Measurements from ENCODE around the gene IL17REL. TPM values are rescaled to one million over a fixed set of nuclear protein-coding genes. Genes with fewer than 3 reads are reported as not detected.

Gene IL17REL
- total RNA-seq, 1 donor from 2014 or later = 0.07 TPM

DNA sequence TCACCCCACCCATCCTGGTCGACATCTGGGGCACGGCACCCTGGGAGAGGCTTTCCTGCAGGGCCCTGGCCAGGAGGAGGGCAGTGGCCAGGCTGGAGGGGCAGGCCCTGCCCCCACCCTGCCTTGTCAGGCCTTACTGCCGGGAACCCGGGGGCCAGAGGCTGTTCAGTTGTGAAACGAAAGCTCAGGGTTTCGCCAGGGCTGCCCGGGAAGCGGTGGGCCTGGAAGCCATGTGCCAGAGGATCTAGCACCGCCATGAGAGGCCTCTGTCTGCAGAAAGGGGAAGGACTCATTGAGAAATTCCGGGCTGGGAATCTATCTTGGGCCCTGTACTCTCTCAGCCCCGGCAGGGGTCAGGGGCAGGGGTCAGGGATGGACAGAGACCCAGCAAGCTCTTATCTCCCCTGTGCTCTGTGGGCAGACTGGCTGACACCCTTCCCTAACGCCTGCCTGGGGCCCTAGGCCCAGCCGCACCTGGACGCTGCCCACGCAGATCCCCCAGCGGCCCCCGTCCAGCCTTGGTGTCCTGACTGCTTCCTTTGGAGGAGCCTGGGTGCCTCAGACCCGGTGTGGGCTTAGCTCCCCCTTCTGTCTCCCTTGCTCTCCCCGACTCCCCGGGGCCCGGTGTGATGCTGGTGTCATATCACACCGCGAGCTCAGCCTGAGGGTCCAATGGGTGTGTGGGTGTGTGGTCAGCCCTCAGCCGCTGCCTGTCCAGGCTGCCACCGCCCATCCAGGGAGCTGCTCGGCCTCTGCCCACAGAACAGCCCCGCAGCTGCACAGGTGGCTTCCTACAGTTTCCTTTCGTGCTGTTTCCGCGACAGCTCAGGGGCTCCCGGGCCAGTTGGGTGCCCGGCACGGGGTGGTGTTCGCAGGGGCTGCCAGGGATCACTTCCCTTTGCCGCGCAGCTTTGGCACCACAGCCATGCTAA is 45.5 kb downstream of the IL17REL start:
- Mint-ChIP-seq H3K27me3 (ENCODE audit: low read depth) (peaks cover 12% of the 10 kb centered on the region), H3K36me3 (ENCODE audit: low read depth) (no peaks in the 10 kb centered on the region), H3K27ac (ENCODE audit: unreplicated experiment) (no peak overlapping the region), H3K4me1 (peaks cover 11% of the 10 kb centered on the region), H3K9me3 (no peaks in the 10 kb centered on the region), H3K4me3 (peak overlapping the region; percentile 44)
- DNase-seq (ENCODE audit: low read depth, low spot score) = peak; percentile 8
- TF ChIP-seq, protein P1, sequence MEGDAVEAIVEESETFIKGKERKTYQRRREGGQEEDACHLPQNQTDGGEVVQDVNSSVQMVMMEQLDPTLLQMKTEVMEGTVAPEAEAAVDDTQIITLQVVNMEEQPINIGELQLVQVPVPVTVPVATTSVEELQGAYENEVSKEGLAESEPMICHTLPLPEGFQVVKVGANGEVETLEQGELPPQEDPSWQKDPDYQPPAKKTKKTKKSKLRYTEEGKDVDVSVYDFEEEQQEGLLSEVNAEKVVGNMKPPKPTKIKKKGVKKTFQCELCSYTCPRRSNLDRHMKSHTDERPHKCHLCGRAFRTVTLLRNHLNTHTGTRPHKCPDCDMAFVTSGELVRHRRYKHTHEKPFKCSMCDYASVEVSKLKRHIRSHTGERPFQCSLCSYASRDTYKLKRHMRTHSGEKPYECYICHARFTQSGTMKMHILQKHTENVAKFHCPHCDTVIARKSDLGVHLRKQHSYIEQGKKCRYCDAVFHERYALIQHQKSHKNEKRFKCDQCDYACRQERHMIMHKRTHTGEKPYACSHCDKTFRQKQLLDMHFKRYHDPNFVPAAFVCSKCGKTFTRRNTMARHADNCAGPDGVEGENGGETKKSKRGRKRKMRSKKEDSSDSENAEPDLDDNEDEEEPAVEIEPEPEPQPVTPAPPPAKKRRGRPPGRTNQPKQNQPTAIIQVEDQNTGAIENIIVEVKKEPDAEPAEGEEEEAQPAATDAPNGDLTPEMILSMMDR (conservative IDR thresholded peaks at IDR 0.05) = no peak

DNA sequence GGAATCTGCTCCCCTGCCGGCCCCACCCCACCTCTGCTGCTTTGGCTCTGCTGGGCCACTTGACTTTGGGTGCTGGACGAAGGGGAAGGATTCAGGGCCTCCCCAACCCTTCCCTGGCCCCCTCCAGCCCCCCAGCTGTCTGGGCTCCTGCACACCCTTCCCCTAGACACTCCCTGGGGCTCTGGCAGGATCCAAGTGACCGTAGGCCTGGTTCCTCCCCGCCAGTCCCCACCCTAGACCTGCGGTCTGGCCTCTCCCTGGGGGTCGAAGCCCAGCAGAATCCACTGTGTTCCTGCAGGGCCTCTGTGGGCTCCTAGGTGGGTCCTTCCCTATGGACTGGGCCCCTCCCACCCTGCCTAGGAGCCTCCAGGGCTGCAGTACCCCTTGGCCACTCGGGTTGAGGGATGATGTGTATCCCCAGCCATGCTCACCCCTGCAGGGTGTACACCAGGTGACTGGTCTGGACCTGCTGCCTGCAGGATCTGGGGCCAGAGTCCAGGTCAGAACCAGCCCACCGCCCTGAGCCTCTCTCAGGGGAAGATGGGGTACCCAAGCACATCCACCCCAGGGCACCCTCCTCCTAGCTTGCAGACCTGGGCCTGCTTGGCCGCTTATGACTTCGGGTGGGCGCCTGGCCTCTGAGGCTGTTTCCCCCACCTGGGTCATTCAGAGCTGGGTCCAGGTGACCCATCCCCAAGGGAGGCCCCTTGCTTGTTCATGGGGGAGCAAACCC is 46.4 kb downstream of the IL17REL start:
- Mint-ChIP-seq H3K36me3 (ENCODE audit: low read depth) (no peaks in the 10 kb centered on the region), H3K27me3 (ENCODE audit: low read depth) (peaks cover 12% of the 10 kb centered on the region), H3K4me1 (peaks cover 11% of the 10 kb centered on the region), H3K27ac (ENCODE audit: unreplicated experiment) (no peak overlapping the region), H3K4me3 (peak overlapping the region; percentile 9), H3K9me3 (no peaks in the 10 kb centered on the region)
- TF ChIP-seq, protein P1 (conservative IDR thresholded peaks at IDR 0.05) = no peak
- peak; percentile 1 for DNase-seq (ENCODE audit: low read depth, low spot score)

DNA sequence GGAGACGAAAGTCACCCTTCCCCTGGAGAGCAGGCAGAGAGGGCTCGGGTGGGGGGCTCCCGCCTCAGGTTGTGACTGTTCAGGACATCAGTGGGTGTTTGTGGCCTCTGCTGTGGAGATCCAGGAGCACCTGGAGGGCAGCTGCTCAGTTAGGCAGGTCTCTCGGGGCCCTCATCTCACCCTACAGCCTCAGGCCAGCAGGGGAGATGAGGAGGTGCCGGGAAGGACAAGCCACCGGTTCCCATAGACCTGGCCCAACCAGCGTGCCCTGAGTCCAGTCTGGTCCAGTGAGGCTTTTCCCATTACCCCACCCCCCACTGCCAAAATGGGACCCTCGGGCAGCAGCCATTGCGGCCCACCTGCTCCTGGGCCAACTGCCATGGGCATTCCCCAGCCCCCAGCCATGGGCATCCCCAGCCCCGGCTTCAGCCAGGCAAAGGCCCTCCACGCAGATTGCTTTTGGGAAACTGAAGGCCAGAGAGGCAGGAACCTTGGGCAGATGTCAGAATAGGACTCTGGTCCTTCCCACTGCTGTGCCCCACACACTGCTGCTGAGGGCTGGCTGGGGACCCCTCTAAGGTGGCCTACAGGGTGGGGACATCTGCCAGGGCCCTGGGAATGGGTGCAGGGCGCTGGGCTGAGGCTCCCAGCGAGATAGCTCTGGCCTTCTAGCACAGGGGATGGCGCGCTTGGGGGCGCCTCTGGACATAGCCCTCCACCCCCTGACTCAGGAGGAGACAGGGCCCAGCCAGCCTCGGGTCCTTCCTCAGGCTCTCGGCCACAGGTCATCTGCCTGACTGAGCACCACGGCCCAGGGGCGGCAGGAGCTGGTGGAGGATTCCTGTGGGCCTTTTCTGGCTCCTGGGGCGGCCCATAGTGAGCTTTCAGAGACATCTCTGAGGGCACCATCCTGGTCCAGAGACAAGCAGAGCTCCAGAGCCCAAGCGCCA is 47.2 kb downstream of the IL17REL start:
- no peaks in the 10 kb centered on the region for H3K36me3 Mint-ChIP-seq (ENCODE audit: low read depth)
- TF ChIP-seq, protein P1 (conservative IDR thresholded peaks at IDR 0.05) = no peak
- no peaks in the 10 kb centered on the region for H3K9me3 Mint-ChIP-seq
- H3K27ac Mint-ChIP-seq (ENCODE audit: unreplicated experiment) = no peak overlapping the region
- peaks cover 3% of the 10 kb centered on the region for H3K27me3 Mint-ChIP-seq (ENCODE audit: low read depth)
- DNase-seq (ENCODE audit: low read depth, low spot score) = no peak
- H3K4me3 Mint-ChIP-seq = peak overlapping the region; percentile 12
- peaks cover 5% of the 10 kb centered on the region for H3K4me1 Mint-ChIP-seq

DNA sequence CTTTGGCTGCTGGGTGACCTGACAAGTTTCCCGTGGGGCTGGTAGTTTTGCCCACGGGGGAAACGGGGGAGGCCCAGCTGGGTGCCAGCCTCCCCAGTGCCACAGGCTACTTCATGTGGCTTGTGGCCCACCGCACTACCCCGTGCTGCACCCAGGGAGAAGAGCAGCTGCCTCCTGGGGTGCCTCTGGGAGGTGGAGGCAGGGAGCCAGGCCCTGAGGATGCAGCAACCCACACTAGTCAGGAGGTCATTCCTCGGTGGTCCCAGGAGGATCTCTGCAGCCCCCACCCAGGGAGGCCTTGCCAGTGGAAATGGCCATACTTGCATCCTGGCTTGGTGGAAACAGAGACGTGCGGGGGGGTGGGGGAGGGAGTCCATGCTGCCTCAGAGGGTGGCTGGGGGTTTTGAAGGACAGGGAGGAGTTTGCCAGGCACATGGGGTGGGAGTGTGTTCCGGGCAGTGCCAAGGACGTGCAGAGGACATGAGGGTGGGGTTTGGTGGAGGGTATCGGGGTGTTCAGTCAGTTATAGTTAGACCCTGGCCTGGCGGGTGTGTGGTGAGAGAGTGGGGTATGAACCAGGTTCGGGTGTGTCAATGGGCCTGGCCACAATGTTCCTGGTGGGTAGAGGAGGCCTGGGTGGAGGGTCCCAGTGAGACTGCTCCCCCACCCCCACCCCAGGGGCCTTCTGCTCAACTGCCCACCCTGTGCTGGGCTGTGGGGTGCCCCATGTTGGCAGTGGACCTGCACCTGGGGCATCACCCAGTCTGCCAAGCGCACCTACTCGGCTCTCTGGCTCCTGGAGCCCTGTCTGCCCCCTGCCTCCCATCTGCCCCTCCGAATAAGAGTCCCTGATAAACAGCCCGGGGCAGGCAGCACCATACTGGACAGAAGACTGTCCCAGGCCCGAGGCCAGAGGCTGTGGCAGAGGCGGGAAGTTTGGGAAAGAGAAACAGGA is 48.2 kb downstream of the IL17REL start:
- TF ChIP-seq, protein P1 (conservative IDR thresholded peaks at IDR 0.05) = no peak
- H3K4me3 Mint-ChIP-seq = peak overlapping the region; percentile 81
- DNase-seq (ENCODE audit: low read depth, low spot score) = no peak
- peaks cover 4% of the 10 kb centered on the region for H3K4me1 Mint-ChIP-seq
- H3K27ac Mint-ChIP-seq (ENCODE audit: unreplicated experiment) = no peak overlapping the region
- H3K27me3 Mint-ChIP-seq (ENCODE audit: low read depth) = peaks cover 3% of the 10 kb centered on the region
- H3K9me3 Mint-ChIP-seq = no peaks in the 10 kb centered on the region
- no peaks in the 10 kb centered on the region for H3K36me3 Mint-ChIP-seq (ENCODE audit: low read depth)

Measured in neural crest cell (in vitro differentiated cells).